DMS153 (cell line): Measurements from ENCODE around the gene CACNA2D2.

ENCODE experiments used
- DNase-seq: peaks from one replicate; lab custom pipeline; 2025; lab: John Stamatoyannopoulos, UW

Gene CACNA2D2

GRCh38 chr3:50427217-50427616 is 76.2 kb downstream of the CACNA2D2 start:
- DNase-seq: no peak

DNA sequence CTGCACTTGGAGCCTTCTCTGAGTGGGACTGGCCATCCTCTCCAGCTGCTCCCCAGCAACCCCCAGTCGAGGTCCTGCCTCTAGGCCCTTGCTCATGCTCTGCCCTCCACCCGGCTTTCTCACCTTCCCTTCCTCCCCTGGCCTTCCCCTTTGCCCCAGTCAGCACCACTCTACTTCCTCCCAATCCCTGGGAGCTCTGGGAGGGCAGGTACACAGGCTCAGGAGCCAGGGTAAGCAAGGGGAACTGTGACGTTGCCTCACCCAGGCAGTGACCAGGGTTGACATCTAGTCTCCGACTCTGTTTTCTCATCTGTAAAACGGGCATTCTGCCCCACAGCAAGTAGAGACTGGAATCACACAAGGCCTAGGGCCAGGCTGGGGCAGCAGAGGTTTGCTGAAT is 77.5 kb downstream of the CACNA2D2 start:
- DNase-seq: no peak

- peak; percentile 76 for DNase-seq
Observed at GRCh38 chr3:50423543-50423942, 79.9 kb downstream of the CACNA2D2 start.

- no peak for DNase-seq
Observed at GRCh38 chr3:50422153-50422552, 81.3 kb downstream of the CACNA2D2 start.

DNA sequence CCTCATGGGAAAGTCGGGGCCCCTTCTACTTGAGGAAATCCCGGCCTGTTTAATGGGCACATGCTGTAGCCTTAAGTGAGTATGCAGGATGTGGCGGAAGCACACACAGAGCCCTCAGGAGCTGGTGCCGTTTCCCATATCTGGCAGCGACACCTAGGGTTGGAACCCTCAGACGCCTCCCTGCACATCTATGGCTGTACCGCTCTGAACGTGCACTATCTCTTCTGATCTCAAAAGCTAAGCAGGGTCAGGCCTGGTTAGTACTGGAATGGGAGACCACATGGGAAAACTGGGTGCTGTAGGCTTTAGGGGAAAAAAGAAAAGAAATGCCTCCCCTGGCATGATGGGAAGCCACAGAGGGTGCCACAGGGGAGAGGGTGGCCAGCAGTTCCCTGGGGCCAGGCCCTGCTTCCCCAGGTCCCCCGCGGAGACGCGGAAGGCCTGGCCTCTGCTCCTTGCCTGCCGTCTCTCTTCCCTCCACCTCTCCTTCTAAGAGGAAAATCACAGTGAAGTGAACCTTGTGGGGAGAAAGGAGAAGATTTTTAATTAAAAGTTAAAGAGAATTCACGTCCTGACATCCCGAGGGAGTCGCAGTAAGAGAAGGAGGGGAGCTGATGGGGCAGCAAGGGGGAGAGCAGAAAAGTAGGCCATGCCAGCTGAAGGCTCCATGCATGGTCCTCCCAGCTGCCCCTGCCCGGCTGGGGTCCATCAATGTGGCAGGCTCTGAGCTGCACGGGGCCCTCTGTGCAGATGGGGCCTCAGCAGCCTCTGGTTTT is 83.7 kb downstream of the CACNA2D2 start:
- DNase-seq: no peak

DNA sequence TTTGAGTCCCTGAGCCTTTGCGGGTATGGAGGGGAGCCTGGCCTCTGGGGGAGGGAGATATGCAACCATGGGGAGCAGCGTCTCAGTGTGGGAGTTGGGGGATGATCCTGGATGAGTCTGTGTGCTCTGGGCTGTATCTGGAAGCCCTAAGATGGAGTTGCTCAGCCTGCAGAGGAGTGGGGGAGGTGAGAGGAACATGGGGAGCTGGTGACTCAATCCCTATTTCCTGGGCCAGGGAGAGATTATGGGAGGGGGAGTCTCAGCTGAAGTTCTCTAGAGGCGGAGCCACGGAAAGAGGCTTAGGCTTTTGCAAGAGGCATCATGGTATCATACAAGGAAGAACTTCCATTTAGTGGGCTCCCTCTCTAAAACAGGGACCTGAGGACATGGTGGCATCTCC is 84.6 kb downstream of the CACNA2D2 start:
- no peak for DNase-seq

DNA sequence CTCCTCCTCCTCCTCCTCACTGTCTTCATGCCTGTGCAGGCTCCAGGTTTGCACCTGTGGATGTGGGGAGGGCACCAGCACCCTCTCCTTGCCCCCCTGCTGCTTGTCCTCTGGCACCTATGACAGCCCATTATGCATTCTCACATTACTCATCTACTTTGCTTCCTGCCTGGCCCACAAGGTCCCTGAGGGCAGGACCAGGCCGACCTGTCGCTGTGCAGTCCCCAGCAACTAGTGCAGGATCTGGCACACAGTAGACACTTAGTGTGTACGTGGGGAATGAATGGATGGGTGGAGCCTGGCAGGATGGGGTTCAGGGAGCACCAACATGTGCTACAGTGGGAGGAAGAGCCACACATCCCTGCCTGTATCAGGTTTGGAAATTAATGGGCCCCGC is 85.8 kb downstream of the CACNA2D2 start:
- no peak for DNase-seq

GRCh38 chr3:50416736-50417636 is 86.4 kb downstream of the CACNA2D2 start:
- DNase-seq: no peak

GRCh38 chr3:50415816-50416215 is 87.6 kb downstream of the CACNA2D2 start:
- DNase-seq: no peak

DNA sequence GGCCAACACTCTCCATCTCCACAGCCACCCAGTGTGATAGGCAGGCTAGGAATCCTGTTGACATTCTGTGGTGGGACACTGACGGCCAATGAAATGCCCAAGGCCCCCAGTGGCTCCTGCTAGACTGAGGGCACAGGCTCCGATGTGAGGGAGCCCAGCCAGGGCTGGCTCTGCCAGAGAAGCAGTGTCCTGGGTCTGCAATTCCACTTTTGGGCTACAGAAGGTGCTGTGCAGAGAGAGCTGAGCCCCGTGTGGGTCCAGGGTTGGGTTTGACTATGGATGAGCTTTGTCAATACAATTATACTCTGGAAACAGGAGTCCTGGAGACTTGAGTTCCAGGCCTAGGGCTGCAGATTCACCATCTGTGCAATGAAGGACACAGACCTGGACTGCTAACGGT is 88.4 kb downstream of the CACNA2D2 start:
- DNase-seq: no peak

DNA sequence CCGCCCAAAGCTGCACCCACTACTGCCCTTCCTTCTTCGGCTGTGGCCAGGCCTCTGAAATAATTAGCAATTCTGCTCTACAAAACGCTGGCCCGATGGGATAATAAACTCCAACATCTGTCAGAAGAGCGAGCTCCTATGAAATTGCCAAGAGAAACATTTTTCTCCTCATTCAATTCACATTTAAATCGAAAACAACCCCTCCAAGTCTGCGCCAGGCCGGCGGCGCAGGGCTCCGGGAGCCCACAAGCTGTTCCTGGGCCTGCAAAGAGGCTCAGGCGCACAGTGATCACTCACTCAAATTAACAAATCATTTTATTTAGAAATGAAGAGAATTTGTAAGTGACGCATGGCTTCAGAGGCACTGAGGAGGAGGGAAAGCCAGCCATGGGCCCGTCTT is 88.8 kb downstream of the CACNA2D2 start:
- DNase-seq: no peak

GRCh38 chr3:50412231-50412754 is 91.1 kb downstream of the CACNA2D2 start:
- no peak for DNase-seq

GRCh38 chr3:50411229-50411628 is 92.2 kb downstream of the CACNA2D2 start:
- DNase-seq: no peak

GRCh38 chr3:50410608-50411139 is 92.8 kb downstream of the CACNA2D2 start:
- no peak for DNase-seq

GRCh38 chr3:50410185-50410584 is 93.2 kb downstream of the CACNA2D2 start:
- DNase-seq: no peak

GRCh38 chr3:50408443-50408944 is 94.9 kb downstream of the CACNA2D2 start:
- no peak for DNase-seq

DNA sequence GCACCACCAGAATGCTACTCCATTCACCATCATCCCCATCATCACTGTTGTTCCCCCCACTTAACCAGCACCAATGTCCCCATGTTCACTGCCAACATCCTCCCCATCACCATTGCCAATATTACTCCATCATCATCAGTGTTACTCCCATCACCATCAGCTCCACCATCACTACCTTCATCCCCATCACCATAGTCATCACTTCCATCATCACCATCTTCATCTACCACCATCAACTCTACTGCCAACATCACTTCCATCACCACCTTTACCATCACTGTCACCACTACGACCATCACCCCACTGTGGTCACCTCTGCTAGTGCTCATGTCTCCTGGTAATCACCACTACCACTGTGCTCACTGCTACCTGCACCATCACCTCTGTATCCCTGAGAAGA is 96.9 kb downstream of the CACNA2D2 start:
- DNase-seq: no peak

- no peak for DNase-seq
Observed at GRCh38 chr3:50405249-50405648, 98.2 kb downstream of the CACNA2D2 start.

GRCh38 chr3:50401978-50402595 is 101.3 kb downstream of the CACNA2D2 start:
- DNase-seq: no peak

DNA sequence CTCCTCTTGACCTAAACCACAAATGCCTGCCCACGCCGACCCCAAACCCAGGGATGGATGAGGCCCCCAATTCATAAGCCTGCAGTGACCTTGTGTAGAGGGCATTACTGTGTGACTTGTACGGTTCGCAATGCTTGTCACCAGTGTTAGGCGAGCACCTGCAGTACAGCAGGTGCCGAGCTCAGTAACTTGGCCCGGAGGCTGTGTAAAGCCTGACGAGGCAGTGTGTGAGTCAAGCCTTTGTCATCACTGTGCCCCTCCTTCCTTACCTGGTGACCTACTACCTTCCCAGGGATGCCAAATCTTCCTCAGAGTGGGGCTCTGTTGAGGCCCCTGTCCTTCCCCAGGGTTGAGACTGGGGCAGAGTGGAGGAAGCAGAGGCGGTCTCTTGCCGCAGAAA is 106.9 kb downstream of the CACNA2D2 start:
- peak; percentile 1 for DNase-seq

DNA sequence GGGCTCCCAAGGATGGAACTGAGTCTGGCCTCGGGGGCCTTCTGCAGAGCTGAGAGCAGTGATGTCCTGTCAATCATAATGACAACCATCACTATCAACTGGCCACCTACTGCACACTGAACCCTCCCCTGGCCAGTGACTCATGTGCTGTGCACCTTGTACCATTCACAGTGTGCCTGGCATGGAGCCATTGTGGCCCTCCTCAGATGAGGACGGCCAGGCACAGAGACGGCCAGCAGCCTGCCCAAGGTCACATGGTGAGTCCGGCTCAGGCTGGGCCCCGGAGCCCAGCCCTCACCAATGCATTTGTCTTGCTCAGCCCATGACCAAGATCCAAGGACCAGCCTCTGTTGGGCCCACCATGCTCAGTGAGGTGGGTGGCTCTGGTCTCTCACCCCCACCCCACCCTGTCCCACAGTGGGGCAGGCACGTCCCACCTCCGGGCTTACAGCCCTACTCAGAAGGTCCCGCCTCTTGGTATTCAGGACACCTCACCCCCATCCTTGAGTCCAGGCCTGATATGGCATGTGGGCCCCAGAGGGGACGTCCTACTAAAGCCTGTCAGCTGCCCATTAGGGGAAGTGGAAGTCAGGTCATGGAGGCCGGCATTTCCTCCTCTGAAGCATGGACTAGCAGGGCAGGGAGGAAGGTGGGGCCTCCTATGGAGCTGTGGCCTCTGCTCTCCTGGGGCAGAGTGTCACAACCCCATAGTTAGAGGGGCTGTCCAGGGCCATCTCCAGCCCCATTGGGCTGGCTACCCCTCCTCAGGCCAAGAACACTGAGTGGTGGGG is 108.2 kb downstream of the CACNA2D2 start:
- no peak for DNase-seq
